EH (cell line): ENCODE results near the gene RABGAP1L.
"Not testable (repeated sequence)": the region's sequence is repeated elsewhere in the genome, so short reads cannot be mapped to it uniquely, and the experiment has no call there.

Experiments
- DNase-seq: peaks from one replicate; pipeline ENCODE4 v3.0.0-alpha.2; 2015; ENCODE audit warnings: low read depth

Gene RABGAP1L

GRCh38 chr1:174153825-174154107, 5.6 kb upstream of the RABGAP1L start:
- DNase-seq, result no peak

GRCh38 chr1:174156437-174156836, 2.9 kb upstream of the RABGAP1L start:
- no peak for DNase-seq

DNA sequence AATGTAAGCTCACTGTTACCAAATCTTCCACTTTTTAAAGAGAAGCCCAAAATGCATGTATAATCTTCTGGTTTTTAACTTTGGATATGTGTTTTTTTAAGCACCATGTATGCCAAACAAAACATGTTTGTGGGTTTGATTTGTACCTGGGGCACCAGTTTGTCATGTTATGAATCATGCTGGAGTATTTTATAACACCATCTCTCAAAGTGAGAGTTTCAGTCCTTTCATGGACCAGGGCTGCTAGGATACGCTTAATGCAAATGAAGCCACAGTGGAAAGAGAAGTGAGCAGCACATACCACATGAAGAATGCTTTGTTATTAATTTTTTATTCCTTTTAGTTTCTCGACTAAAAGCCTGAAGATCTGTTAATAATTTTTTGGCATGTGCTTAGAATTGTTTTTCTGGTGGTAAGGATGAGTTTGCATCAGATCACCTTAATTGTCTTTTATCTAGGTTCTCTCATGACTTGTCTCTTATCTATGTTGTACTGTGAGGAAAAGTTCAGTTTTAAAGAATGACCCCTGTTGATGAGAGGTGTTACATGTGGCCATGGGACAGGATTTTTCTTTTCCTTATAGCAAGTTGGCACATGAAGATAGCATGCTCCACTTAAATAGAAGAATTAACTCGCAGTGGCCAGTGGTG, 2.0 kb upstream of the RABGAP1L start:
- DNase-seq, result no peak

DNA sequence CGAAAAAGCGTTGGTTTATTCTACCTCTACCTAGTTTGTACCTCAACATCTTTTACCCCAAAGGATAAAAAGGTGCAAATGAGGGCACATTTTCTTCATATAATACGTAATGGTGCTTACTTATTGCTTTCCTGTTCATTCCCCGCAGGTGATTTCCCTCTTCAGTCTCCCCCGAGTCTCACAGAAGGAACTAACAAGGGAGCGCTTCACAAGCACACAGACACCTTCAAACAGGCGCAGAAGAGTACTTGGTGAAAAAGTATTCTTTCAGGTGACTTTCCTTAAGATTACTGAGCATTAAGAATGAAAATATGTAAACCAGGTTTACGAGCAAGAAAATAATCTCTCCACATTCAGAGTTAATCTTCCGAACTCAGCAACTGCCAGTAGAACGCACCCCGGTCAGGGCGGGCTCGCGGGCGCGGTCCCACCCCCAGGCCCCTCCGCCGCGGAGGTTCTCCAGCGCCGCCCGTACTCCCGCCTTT, 511 bp upstream of the RABGAP1L start:
- DNase-seq, result no peak

DNA sequence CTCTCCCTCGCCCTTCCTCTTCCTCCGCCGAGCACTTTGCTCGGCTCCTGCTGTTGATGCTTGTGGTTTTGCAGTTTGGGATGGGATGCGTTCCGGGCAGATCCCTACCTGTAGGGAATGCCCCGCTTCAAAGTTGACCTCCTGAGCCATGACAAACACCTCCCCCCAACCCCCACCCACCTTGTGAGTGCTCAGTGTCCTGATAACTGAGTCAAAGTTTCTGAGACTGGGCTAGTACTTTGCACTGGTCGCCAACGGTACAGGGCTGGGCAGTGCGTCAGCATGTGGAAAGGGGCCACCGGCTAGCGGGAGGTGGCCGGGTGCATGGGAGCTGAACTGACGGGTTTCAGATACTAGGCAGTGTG, 771 bp downstream of the RABGAP1L start:
- peak; percentile 52 for DNase-seq

DNA sequence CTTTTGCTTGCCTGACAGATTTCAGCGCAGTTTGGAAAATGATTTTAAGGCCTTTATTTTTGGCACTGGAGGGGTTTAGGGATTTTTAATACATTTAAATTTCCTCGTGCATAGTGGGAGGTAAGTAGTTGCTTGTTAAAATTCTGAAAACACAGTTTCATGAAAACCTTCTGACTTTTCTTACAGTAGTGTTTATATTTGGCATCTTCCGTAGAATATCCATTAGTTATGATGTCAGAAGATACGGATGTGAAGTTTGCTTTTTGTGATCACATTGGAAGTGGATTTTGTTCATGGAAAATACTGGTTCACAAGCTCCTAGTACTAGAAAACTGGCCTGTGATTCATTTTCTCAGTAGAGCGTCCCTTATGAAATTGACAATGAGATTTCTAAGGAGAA, 1.3 kb downstream of the RABGAP1L start:
- no peak for DNase-seq

GRCh38 chr1:174161813-174162212, 2.5 kb downstream of the RABGAP1L start:
- DNase-seq, result no peak

GRCh38 chr1:174164826-174165225, 5.5 kb downstream of the RABGAP1L start:
- no peak for DNase-seq

DNA sequence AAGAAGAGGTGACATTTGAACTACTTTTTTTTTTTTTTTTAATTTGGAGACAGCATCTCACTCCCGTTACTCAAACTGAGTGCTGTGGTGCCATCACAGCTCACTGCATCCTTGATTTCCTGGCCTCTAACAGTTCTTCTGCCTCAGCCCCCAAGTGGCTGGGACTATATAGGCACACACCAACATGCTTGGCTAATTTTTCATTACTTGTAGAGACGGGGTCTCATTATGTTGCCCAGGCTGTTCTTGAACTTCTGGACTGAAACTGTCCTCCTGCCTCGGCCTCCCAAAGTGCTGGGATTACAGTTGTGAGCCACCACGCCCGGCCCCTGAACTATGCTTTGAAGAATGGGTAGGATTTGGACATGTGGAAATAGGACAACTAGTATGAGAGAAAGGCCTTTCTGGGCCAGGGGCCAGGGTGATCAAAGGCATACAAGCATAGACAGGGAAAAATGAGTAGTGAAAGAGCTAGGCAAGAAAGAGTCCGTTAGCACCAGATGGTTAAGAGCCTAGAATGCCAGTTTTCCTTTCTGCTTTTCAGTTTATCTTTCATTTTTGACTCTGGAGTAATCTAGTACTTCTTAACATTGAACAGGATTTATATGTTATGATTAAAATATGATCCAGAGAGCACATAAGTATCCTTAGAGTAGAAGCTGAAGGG, 6.3 kb downstream of the RABGAP1L start:
- no peak for DNase-seq

DNA sequence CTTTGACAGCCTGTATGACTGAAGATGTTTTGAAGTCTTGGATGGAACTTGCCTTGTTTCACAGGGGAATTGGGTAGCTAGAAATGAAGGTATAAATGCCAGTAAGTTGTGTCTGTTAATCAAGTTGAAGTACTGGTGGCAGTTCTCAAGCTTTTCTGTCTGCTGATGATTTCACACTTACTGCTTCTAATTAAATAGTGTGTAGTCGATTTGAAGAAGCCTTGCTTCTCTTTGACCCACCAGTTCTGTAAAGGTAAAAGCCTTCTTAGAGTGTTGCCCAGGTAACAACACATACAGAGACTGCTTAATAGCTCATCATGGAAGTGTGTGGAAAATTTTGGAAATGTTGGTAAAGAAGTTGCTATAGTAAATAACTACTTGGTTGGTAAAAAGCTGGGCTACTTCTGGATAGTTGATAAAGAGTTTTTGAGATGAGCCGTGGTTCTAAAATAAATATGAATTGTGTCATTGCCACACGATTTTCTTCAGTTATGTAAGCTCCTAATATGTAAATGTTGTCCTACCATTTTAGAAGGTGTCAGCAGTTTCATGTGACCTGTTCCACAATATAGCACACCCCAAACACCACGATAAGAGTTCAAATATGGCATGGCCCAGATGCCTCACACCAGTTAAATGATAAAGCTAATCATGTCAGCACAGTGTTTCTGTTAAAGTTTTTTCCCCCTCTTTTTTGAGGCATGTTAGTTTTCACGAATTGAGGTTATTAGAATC, 7.4 kb downstream of the RABGAP1L start:
- DNase-seq, result no peak

DNA sequence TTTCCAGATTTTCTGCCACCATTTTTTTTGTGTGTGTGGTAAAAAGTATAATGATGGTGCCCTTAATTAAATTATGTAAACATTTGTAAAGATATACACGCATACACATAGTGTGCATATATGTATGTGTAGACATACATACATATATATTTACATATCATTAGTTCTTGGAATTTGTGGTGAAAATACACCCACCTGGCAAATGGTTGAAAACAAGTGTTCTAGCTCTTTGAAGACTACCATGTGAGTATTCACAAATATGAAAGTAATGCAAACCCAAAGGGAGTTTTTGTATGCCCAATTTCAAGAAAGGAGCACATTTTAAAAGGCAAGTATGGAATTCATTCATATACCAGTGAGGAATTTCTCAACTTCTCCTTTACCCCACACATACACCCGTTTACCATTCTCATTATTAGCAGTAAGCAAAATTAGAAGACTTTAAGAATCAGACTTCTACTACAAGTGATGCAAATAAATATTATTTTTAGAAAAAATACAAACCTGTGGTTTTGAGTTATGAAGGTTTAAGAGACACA, 8.0 kb downstream of the RABGAP1L start:
- no peak for DNase-seq

- DNase-seq, result no peak
These were observed 10.0 kb downstream of the RABGAP1L start for GRCh38 chr1:174169342-174169741.

GRCh38 chr1:174171073-174171472, 11.8 kb downstream of the RABGAP1L start:
- no peak for DNase-seq

GRCh38 chr1:174174461-174175329, 15.4 kb downstream of the RABGAP1L start:
- DNase-seq, result no peak

DNA sequence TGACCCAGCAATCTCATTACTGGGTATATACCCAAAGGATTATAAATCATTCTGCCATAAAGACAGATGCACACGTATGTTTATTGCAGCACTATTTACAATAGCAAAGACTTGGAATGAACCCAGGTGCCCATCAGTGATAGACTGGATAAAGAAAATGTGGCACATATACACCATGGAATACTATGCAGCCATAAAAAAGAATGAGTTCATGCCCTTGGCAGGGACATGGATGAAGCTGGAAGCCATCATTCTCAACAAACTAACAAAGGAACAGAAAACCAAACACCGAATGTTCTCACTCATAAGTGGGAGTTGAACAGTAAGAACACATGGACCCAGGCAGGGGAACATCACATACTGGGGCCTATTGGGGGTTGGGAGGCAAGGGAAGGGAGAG, 19.1 kb downstream of the RABGAP1L start:
- not testable (repeated sequence) for DNase-seq

- no peak for DNase-seq
These were observed 30.2 kb downstream of the RABGAP1L start for GRCh38 chr1:174189428-174190062.

GRCh38 chr1:174190691-174191199, 31.4 kb downstream of the RABGAP1L start:
- DNase-seq, result no peak

DNA sequence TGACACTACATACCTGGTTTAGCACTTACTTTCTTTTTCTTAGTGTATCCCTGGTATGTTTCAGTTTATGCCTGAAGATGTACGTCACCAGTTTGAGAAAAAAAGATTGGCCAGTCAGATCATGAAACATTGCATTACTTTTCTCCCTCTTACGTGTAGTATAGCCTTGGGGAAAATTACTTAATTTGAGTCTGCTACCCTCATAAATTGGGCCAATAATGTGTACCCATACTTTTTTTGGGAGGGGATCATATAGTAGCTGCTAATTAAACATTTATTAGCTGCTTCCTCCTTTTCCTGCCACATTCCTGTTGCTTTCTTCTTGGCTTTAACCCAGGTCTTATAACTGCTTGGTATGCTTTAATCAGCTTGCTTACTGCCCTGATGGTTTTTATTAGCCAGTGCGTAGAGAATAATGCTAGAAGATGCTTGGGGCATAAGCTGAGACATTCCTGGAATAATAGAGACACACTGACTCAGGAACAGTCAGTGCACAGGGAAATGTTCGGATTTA, 32.1 kb downstream of the RABGAP1L start:
- DNase-seq, result peak; percentile 96

DNA sequence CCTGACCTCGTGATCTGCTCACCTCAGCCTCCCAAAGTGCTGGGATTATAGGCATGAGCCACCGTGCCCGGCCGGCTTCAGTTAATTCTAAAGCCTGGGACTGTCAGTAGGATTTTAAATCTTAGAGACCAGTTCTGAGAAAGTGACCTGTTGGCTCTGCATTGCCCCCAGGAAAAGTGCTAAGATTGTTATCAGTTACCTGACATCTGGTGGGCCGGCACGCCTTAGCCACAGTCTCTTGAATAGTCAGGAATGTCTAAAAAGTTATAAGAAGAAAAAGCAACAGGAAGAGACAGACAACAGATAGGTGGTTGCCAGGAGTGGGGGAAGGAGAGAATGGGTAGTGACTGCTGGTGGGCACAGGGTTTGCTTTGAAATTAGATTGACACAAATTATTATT, 35.1 kb downstream of the RABGAP1L start:
- no peak for DNase-seq

DNA sequence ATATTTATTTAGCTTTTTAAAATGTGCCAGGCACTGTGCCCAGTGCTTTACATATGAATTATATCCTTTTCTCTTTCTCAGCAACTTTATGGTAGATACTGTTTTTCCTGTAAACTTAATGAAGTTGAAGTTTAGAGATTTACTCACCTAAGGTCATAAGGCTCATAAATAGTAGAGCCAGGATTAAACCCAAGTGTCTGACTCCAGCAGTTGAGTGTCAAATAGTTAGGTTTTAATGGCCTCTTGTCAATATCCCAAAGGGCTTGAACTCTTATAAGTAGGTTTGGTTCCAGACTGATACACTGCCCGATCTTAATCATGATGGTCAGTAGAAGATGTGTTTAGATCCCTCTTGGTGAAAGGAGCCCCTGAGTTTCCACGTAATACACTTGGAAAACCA, 37.8 kb downstream of the RABGAP1L start:
- no peak for DNase-seq

GRCh38 chr1:174197547-174197946, 38.2 kb downstream of the RABGAP1L start:
- DNase-seq, result no peak
